Measurements from ENCODE around the gene CGRRF1.

GRCh38 chr14:54475911-54476310 is 33.8 kb upstream of the CGRRF1 start:
- TF ChIP-seq, protein P1, sequence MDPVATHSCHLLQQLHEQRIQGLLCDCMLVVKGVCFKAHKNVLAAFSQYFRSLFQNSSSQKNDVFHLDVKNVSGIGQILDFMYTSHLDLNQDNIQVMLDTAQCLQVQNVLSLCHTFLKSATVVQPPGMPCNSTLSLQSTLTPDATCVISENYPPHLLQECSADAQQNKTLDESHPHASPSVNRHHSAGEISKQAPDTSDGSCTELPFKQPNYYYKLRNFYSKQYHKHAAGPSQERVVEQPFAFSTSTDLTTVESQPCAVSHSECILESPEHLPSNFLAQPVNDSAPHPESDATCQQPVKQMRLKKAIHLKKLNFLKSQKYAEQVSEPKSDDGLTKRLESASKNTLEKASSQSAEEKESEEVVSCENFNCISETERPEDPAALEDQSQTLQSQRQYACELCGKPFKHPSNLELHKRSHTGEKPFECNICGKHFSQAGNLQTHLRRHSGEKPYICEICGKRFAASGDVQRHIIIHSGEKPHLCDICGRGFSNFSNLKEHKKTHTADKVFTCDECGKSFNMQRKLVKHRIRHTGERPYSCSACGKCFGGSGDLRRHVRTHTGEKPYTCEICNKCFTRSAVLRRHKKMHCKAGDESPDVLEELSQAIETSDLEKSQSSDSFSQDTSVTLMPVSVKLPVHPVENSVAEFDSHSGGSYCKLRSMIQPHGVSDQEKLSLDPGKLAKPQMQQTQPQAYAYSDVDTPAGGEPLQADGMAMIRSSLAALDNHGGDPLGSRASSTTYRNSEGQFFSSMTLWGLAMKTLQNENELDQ (tag by site-specific recombination; IDR thresholded peaks at IDR 0.05; ENCODE audit: low read depth): no peak
- no peak for TF ChIP-seq ZNF596 (tag by site-specific recombination; IDR thresholded peaks at IDR 0.05)
- TF ChIP-seq PRDM2 (tag by site-specific recombination; IDR thresholded peaks at IDR 0.05; ENCODE audit: borderline replicate concordance): no peak
- no peak for TF ChIP-seq ZBTB21 (tag by site-specific recombination; IDR thresholded peaks at IDR 0.05)
- no peak for TF ChIP-seq KLF1 (tag by site-specific recombination; IDR thresholded peaks at IDR 0.05)
- TF ChIP-seq CTCF (tag by site-specific recombination; IDR thresholded peaks at IDR 0.05): no peak
